ENCODE data around the gene OGT. TPM values are rescaled to one million over a fixed set of nuclear protein-coding genes. Genes with fewer than 3 reads are reported as not detected.
"Not testable (repeated sequence)": the region's sequence is repeated elsewhere in the genome, so short reads cannot be mapped to it uniquely, and the experiment has no call there.

Gene OGT
- total RNA-seq, 1 experiment from 2014 or later: 191 TPM

DNA sequence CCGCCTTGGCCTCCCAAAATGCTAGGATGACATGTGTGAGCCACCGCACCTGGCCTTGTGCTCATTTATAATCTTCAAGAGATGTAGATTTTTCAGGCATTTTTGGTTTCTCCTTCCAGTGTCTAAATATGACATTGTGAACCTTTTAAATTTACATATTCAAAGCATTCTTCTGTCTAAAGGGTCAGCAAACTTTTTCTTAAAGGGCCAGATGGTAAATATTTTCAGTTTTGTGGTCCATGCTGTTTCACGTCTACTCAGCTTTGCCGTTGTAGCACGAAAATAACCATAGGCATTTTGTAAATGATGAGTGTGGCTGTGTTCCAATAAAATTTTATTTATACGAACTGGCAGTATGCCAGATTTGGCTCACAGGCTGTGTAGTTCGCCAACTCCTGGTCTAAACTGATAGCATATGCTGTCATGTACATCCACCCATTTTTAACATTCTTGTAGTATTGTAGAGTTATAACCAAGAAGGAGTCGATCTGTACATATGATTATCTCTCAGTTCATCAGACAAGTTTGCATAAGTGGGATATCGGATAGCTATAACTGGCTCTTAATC lies 32.7 kb downstream of the OGT start:
- peaks cover 83% of the 10 kb centered on the region for H3K36me3 Mint-ChIP-seq (ENCODE audit: insufficient read depth, unreplicated experiment)

GRCh38 chrX:71571390-71571789 lies 38.5 kb downstream of the OGT start:
- intact Hi-C loops (cut with micrococcal nuclease; ENCODE audit: unreplicated experiment); H3K4me3 Mint-ChIP-seq (ENCODE audit: low read depth, unreplicated experiment); H3K27me3 Mint-ChIP-seq (ENCODE audit: unreplicated experiment); H3K27ac Mint-ChIP-seq (ENCODE audit: unreplicated experiment); BruUV-seq (replicated peaks); H3K4me1 Mint-ChIP-seq (ENCODE audit: low read depth, unreplicated experiment); H3K9me3 Mint-ChIP-seq (ENCODE audit: low read depth, unreplicated experiment); DNase-seq: not testable (repeated sequence)
- H3K36me3 Mint-ChIP-seq (ENCODE audit: insufficient read depth, unreplicated experiment): peaks cover 69% of the 10 kb centered on the region
- CTCF ChIA-PET: interaction anchor here (0.6 kb wide), 1 partner anchor 205 kb away, joined by 4 read pairs; the partner anchor contains the start of gene TAF1

More for the DNA sequence above, 32.7 kb downstream of the OGT start:
- DNase-seq: no peak
- no peak overlapping the region for H3K4me3 Mint-ChIP-seq (ENCODE audit: low read depth, unreplicated experiment)
- H3K4me1 Mint-ChIP-seq (ENCODE audit: low read depth, unreplicated experiment): no peaks in the 10 kb centered on the region
- H3K27me3 Mint-ChIP-seq (ENCODE audit: unreplicated experiment): no peaks in the 10 kb centered on the region
- no peak overlapping the region for H3K27ac Mint-ChIP-seq (ENCODE audit: unreplicated experiment)
- BruUV-seq (replicated peaks): no TSS peak
- TF ChIP-seq CTCF (IDR thresholded peaks at IDR 0.05; ENCODE audit: unreplicated experiment): no peak
- CTCF ChIA-PET: no interaction called here
- no peaks in the 10 kb centered on the region for H3K9me3 Mint-ChIP-seq (ENCODE audit: low read depth, unreplicated experiment)
- intact Hi-C loops (cut with micrococcal nuclease; ENCODE audit: unreplicated experiment): no loop called here

DNA sequence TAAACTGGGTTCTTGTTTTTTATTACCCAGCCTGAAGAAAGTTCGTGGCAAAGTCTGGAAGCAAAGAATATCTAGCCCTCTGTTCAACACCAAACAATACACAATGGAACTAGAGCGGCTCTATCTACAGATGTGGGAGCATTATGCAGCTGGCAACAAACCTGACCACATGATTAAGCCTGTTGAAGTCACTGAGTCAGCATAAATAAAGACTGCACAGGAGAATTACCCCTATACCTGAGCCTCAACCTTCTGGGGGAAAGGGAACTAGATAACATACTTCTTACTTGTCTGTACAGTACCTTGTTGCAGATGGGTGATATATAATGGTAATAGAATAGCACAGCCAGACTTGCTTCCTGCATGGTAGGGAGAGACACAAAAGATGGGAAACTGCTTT lies 40.7 kb downstream of the OGT start:
- no peaks in the 10 kb centered on the region for H3K9me3 Mint-ChIP-seq (ENCODE audit: low read depth, unreplicated experiment)
- no peaks in the 10 kb centered on the region for H3K4me1 Mint-ChIP-seq (ENCODE audit: low read depth, unreplicated experiment)
- no peak for TF ChIP-seq CTCF (IDR thresholded peaks at IDR 0.05; ENCODE audit: unreplicated experiment)
- no peak overlapping the region for H3K27ac Mint-ChIP-seq (ENCODE audit: unreplicated experiment)
- H3K36me3 Mint-ChIP-seq (ENCODE audit: insufficient read depth, unreplicated experiment): peaks cover 64% of the 10 kb centered on the region
- intact Hi-C loops (cut with micrococcal nuclease; ENCODE audit: unreplicated experiment): no loop called here
- CTCF ChIA-PET: no interaction called here
- H3K27me3 Mint-ChIP-seq (ENCODE audit: unreplicated experiment): no peaks in the 10 kb centered on the region
- DNase-seq: no peak
- no TSS peak for BruUV-seq (replicated peaks)
- H3K4me3 Mint-ChIP-seq (ENCODE audit: low read depth, unreplicated experiment): no peak overlapping the region

- no peak for DNase-seq
- no peaks in the 10 kb centered on the region for H3K9me3 Mint-ChIP-seq (ENCODE audit: low read depth, unreplicated experiment)
- peaks cover 64% of the 10 kb centered on the region for H3K36me3 Mint-ChIP-seq (ENCODE audit: insufficient read depth, unreplicated experiment)
- TF ChIP-seq CTCF (IDR thresholded peaks at IDR 0.05; ENCODE audit: unreplicated experiment): no peak
- intact Hi-C loops (cut with micrococcal nuclease; ENCODE audit: unreplicated experiment): no loop called here
- H3K4me1 Mint-ChIP-seq (ENCODE audit: low read depth, unreplicated experiment): no peaks in the 10 kb centered on the region
- H3K4me3 Mint-ChIP-seq (ENCODE audit: low read depth, unreplicated experiment): no peak overlapping the region
- no peak overlapping the region for H3K27ac Mint-ChIP-seq (ENCODE audit: unreplicated experiment)
- no TSS peak for BruUV-seq (replicated peaks)
- no peaks in the 10 kb centered on the region for H3K27me3 Mint-ChIP-seq (ENCODE audit: unreplicated experiment)
- CTCF ChIA-PET: no interaction called here
These were observed 44.8 kb downstream of the OGT start for GRCh38 chrX:71577682-71578081.
